ENCODE results near the gene CMBL.
A peak's percentile ranks its signal among the peaks of the same experiment; 100 is the strongest.
"Not testable (repeated sequence)": the region's sequence is repeated elsewhere in the genome, so short reads cannot be mapped to it uniquely, and the experiment has no call there.

The CMBL gene

GRCh38 chr5:10289991-10290390 is 17.7 kb downstream of the CMBL start:
- H3K9me3 ChIP-seq, result no peaks in the 10 kb centered on the region
- peaks cover 0 to 40% (median 7%) of the 10 kb centered on the region in 3 donors for H3K36me3 ChIP-seq
- no peak overlapping the region for H3K27ac ChIP-seq
- H3K4me3 ChIP-seq, result no peak overlapping the region
- no peaks in the 10 kb centered on the region for H3K27me3 ChIP-seq
- intact Hi-C loops (cut with DNase I; ENCODE audit: low total_unique reads), result loop anchor here (5.0 to 10.0 kb wide), 4 partner anchors 47 to 337 kb away; no protein-coding TSS in a partner anchor
- no peak for TF ChIP-seq CTCF (IDR thresholded peaks at IDR 0.05)
- H3K4me1 ChIP-seq, result peaks cover 0 to 10% (median 0%) of the 10 kb centered on the region in 4 donors
- DNase-seq, result no peak

- DNase-seq, result peak; percentile 55 to 74
- TF ChIP-seq CTCF (IDR thresholded peaks at IDR 0.05), result no peak
- peaks cover 0 to 10% (median 0%) of the 10 kb centered on the region in 4 donors for H3K4me1 ChIP-seq
- peak overlapping the region in 1 of 2 donors; percentile 26 for H3K27ac ChIP-seq
- peaks cover 0 to 40% (median 7%) of the 10 kb centered on the region in 3 donors for H3K36me3 ChIP-seq
- H3K27me3 ChIP-seq, result no peaks in the 10 kb centered on the region
- H3K9me3 ChIP-seq, result no peaks in the 10 kb centered on the region
- no peak overlapping the region for H3K4me3 ChIP-seq
- intact Hi-C loops (cut with DNase I; ENCODE audit: low total_unique reads), result loop anchor here (5.0 to 10.0 kb wide), 3 partner anchors 75 to 338 kb away; no protein-coding TSS in a partner anchor
Observed at GRCh38 chr5:10289353-10289752, 18.3 kb downstream of the CMBL start.

- Histone ChIP-seq H3K4me1 (peaks cover 0 to 17% (median 0%) of the 10 kb centered on the region in 4 donors), H3K9me3 (no peaks in the 10 kb centered on the region), H3K27me3 (no peaks in the 10 kb centered on the region), H3K27ac (peak overlapping the region in 1 of 2 donors; percentile 26), H3K36me3 (peaks cover 0 to 40% (median 7%) of the 10 kb centered on the region in 3 donors), H3K4me3 (no peak overlapping the region)
- intact Hi-C loops (cut with DNase I; ENCODE audit: low total_unique reads), result loop anchor here (5.0 to 10.0 kb wide), 3 partner anchors 76 to 339 kb away; no protein-coding TSS in a partner anchor
- no peak for DNase-seq
- TF ChIP-seq CTCF (IDR thresholded peaks at IDR 0.05), result no peak
Observed at GRCh38 chr5:10288592-10289219, 19.0 kb downstream of the CMBL start.

GRCh38 chr5:10286862-10287227 is 20.9 kb downstream of the CMBL start:
- H3K4me1 ChIP-seq, result peaks cover 0 to 17% (median 0%) of the 10 kb centered on the region in 4 donors
- H3K4me3 ChIP-seq, result no peak overlapping the region
- no peak for DNase-seq
- no peak overlapping the region for H3K27ac ChIP-seq
- no peaks in the 10 kb centered on the region for H3K27me3 ChIP-seq
- no peak for TF ChIP-seq CTCF (IDR thresholded peaks at IDR 0.05)
- H3K9me3 ChIP-seq, result no peaks in the 10 kb centered on the region
- intact Hi-C loops (cut with DNase I; ENCODE audit: low total_unique reads), result loop anchor here (5.0 to 10.0 kb wide), 3 partner anchors 78 to 340 kb away; no protein-coding TSS in a partner anchor
- H3K36me3 ChIP-seq, result peaks cover 3 to 43% (median 7%) of the 10 kb centered on the region in 3 donors

GRCh38 chr5:10286162-10286861 is 21.4 kb downstream of the CMBL start:
- no peak for DNase-seq
- H3K9me3 ChIP-seq, result no peaks in the 10 kb centered on the region
- TF ChIP-seq CTCF (IDR thresholded peaks at IDR 0.05), result no peak
- peaks cover 4 to 49% (median 7%) of the 10 kb centered on the region in 3 donors for H3K36me3 ChIP-seq
- H3K27ac ChIP-seq, result no peak overlapping the region
- H3K27me3 ChIP-seq, result no peaks in the 10 kb centered on the region
- peaks cover 0 to 17% (median 0%) of the 10 kb centered on the region in 4 donors for H3K4me1 ChIP-seq
- intact Hi-C loops (cut with DNase I; ENCODE audit: low total_unique reads), result loop anchor here (5.0 to 10.0 kb wide), 3 partner anchors 78 to 341 kb away; no protein-coding TSS in a partner anchor
- H3K4me3 ChIP-seq, result no peak overlapping the region

GRCh38 chr5:10285362-10285761 is 22.3 kb downstream of the CMBL start:
- peaks cover 4 to 58% (median 7%) of the 10 kb centered on the region in 3 donors for H3K36me3 ChIP-seq
- not testable (repeated sequence) for H3K27ac ChIP-seq, DNase-seq, H3K27me3 ChIP-seq, H3K9me3 ChIP-seq, H3K4me3 ChIP-seq
- intact Hi-C loops (cut with DNase I; ENCODE audit: low total_unique reads), result loop anchor here (5.0 to 10.0 kb wide), 3 partner anchors 79 to 342 kb away; no protein-coding TSS in a partner anchor
- H3K4me1 ChIP-seq, result peaks cover 0 to 17% (median 0%) of the 10 kb centered on the region in 4 donors

Data from tibial artery (tissue), 4 donors.